Keratinocyte (primary cell): ENCODE results near the gene LHFPL6.

Experiments
- CTCF ChIP-seq, 3 experiments: IDR thresholded peaks in 1 of 3; conservative IDR thresholded peaks in 1 of 3; optimal IDR thresholded peaks in 1 of 3; 2 replicates in 2 of 3; 3 replicates in 1 of 3; pipeline versions ENCODE3 to v1.5.1; 2011; ENCODE audit warnings: low read length in 3 of 3, mild to moderate bottlenecking in 3 of 3, moderate library complexity in 2 of 3, control low read depth in 1 of 3, inconsistent platforms in 1 of 3; ENCODE audit not compliant: insufficient read depth in 2 of 3; ENCODE audit errors: extremely low read depth in 1 of 3
- EZH2 ChIP-seq: IDR thresholded peaks from one replicate; pipeline ENCODE4 v1.6.1; 2012; ENCODE audit warnings: inconsistent platforms, mild to moderate bottlenecking, low read length, moderate library complexity

- no peak for TF ChIP-seq CTCF (optimal IDR thresholded peaks at IDR 0.05 in 1 of 3, IDR thresholded peaks at IDR 0.05 in 1 of 3, conservative IDR thresholded peaks at IDR 0.05 in 1 of 3; ENCODE audit: extremely low read depth in 1 of 3, insufficient read depth in 2 of 3, low read length in 3 of 3)
- TF ChIP-seq EZH2, result no peak
Measured at GRCh38 chr13:39446865-39447264, 156.1 kb downstream of the LHFPL6 start.
